HG02571 (cell line): ENCODE measurements around the gene MOB3B.

Experiments used
- ATAC-seq: cut with Tn5 transposase; IDR thresholded peaks from one replicate; pipeline ENCODE4 v1.9.1; 2021; ENCODE audit warnings: mild to moderate bottlenecking, moderate library complexity; ENCODE audit not compliant: unreplicated experiment

MOB3B gene

DNA sequence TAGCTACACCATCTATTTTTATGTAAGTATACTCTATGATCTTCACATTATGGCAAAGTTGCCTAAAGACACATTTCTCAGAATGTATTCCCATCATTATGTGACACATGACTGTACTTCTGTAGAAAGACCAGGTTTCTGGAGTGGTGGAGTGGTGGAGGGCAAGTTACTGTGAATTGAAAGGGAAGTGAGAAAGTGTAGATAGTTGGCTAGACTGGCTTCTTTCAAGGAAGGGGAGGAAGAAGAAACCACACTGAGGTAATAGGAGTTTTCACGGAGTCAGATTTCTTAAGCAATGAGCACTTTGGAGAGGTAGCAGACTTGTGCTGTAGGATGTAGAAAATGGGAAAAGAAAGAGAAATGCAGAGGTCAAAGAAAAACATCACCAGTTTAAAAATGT is 181.7 kb downstream of the MOB3B start:
- ATAC-seq, result no peak

DNA sequence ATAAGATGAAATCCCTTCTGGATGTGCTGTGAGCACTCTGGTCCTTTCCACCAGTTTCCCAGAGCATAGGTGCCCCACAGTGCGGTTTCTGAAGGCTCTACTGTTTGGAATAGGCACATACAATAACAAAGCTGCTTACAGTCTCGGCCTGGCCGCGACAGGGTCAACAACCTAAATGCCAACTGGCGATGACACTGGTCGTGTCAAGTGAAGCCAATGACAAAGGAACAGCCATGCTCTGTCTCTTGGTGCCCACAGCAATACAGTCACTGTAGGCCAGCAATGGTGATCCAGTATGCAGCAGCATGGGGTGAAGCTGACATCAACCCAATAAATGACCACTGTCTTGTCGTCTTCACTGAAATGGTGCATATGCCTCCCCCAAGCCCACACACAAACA is 184.8 kb downstream of the MOB3B start:
- ATAC-seq, result no peak

- no peak for ATAC-seq
These were observed 187.9 kb downstream of the MOB3B start for GRCh38 chr9:27341545-27342294.

GRCh38 chr9:27340961-27341511 is 188.6 kb downstream of the MOB3B start:
- no peak for ATAC-seq

GRCh38 chr9:27340285-27340674 is 189.3 kb downstream of the MOB3B start:
- ATAC-seq, result no peak

- ATAC-seq, result no peak
These were observed 189.8 kb downstream of the MOB3B start for GRCh38 chr9:27339661-27340284.

DNA sequence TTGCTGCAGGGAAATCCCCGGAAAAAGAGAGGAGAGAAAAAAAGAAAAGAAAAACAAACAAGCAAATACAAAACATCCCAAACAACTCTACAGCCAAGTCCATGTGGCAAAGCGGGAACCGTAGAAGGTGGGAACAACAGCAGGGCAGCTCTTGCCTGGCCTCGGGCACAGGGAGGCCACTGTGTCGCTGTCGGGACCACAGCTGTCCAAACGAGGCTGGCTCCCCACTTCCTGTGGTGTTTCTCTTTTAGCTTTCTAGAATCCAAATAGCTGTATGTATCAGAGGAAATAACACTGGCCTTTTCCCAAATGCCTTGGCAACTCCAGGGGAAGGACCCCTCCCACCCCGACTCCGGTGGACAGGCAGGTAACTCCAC is 191.1 kb downstream of the MOB3B start:
- no peak for ATAC-seq

- no peak for ATAC-seq
These were observed 191.6 kb downstream of the MOB3B start for GRCh38 chr9:27337833-27338526.

DNA sequence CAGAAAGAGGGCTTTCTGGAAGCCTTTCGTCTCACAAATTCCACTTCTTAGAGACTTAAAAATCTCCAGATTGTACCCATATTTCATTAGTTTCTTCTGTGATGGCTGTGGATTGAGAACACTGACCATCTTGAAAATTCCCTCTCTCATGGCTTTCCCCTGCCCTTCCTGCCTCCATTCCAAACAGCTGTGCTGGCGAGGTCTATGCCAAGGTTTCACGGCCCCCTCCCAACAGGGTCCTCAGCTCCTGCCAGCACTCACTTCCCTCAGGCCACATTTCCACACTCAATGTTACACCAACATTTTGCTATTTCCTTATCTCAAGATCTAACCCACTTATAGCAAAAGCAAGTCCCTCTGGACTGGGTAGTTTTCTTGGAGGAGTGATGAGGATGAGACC is 192.4 kb downstream of the MOB3B start:
- ATAC-seq, result no peak

DNA sequence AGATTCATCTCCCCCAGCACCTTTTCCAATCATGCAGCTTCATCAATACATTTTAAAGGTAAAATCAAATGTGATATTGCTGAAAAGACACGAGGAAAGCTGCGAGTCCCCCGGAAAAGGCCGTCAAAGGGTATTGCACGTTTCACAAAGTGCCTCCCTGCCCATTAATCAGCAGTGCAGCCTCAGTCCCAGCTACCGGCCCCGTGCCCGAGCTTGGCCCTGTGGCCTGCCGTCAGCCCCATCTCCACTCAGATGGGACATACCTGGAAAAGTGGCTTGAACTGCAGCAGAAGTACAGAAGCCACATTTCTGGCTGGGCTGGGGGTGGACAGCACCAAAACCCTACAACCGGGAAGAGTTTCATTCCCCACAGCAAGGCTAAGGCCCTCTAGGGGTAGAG is 192.8 kb downstream of the MOB3B start:
- no peak for ATAC-seq

- ATAC-seq, result no peak
These were observed 193.5 kb downstream of the MOB3B start for GRCh38 chr9:27336126-27336525.

- no peak for ATAC-seq
These were observed 194.5 kb downstream of the MOB3B start for GRCh38 chr9:27335075-27335474.

DNA sequence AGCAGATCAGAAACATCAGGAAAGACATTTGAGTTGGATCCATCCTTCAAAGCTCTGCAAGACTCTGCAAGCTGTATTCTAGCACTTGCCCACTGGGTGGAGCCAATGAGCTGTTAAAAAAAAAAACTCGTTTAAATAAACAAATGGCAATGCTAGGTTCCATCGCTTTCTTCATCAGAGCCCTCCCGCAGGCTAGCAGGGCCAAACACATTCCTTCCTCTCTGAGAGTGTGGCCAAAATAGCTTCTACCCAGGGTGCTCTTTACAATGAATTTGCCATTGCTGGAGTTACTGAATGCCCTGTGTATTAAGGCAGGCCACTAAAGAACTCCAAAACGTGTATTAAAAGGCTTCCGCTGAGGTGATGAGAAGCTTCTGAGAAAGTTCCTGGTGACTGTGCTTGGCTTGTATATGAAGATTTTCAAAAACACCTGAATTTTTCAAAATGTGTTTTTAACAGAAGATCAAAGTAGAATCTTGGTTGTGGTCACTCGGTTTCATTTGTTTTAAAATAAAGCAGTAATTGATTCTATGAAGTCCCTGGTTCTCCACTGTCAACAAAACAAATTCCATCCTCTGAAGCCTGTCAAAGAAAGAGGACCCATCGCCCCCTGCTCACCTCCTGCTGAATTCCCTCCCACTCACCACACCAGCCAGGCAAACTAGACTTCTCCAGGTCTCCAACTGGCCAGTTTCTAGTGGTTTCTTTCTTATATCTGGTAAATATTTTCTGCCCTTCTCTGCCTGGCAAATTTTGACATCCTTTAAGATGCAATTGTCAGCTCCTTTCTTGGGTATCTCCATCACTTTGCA is 196.2 kb downstream of the MOB3B start:
- ATAC-seq, result peak; percentile 56

- ATAC-seq, result no peak
These were observed 198.2 kb downstream of the MOB3B start for GRCh38 chr9:27331393-27331792.

- ATAC-seq, result no peak
These were observed 200.3 kb downstream of the MOB3B start for GRCh38 chr9:27329291-27329690.

DNA sequence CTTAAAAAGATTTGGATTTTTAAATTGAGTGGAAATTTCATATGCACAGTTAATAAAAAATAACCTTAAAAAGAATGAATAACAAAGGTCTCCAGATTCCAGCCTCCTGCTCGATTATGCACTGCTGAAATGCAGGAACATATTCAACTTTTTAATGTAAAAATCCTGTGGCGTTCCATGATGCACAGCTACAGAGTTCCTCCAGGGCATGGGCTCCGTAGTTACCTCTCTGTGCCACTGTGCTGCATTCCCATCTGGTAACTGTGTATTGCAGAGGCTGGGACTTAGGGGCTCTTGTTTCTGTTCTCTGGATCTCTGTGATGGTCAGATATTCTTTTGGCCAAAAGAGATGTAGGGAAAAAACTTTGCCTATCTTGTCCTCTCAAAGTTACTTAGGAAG is 201.1 kb downstream of the MOB3B start:
- no peak for ATAC-seq

DNA sequence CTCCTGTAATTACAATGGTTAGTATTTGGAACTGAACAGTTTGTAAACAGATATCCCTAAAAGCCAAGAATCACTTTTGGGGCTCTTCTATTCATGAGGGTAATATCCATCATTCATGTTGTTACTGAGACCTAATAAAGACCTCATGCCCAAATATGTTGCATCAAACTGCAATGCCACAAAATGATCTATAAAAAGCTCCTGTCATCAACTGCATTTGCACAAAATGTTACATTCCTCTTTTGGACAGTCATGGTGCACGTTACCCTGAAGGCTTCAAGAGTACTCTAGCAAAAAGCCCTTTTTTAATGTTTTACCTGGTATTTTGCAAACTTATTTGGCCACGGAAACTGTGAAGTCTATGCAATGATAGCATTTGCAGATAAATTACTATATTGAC is 218.4 kb downstream of the MOB3B start:
- no peak for ATAC-seq

GRCh38 chr9:27310582-27310981 is 219.0 kb downstream of the MOB3B start:
- no peak for ATAC-seq

DNA sequence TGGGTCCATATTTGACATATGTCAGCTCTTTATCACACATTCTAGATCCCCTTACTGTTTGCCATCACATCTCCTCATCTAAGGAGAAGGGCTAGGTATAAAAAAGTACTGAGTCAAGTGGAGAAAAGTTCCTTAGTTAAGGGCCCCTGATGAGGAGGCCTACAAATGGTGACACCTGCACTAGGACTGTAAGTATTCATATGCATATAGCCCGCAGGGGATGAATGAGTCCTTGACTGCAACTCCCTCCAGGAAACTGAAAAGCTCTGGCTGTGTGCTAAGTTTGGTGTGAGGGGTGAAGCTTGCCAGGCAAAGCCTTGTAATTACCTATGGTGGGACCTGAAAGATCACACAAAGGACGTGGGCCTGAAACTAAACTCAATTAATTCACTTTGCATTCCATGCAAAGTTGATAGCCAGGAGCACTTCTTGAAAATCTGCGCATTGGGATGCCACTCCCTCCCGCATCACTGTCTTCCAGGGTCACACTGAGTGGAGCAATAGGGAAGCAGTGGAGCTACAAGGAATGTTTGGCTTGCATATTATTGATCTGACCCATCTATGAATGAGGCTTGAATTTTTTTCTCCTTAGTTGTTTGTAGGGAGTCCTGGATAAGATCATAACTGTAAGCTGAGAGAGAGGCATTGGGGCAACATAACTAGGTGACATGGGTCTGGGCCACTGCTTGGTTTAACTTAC is 220.8 kb downstream of the MOB3B start:
- ATAC-seq, result no peak

GRCh38 chr9:27304521-27304920 is 225.1 kb downstream of the MOB3B start:
- ATAC-seq, result no peak
